Measurements from ENCODE around the gene FFAR2.

DNA sequence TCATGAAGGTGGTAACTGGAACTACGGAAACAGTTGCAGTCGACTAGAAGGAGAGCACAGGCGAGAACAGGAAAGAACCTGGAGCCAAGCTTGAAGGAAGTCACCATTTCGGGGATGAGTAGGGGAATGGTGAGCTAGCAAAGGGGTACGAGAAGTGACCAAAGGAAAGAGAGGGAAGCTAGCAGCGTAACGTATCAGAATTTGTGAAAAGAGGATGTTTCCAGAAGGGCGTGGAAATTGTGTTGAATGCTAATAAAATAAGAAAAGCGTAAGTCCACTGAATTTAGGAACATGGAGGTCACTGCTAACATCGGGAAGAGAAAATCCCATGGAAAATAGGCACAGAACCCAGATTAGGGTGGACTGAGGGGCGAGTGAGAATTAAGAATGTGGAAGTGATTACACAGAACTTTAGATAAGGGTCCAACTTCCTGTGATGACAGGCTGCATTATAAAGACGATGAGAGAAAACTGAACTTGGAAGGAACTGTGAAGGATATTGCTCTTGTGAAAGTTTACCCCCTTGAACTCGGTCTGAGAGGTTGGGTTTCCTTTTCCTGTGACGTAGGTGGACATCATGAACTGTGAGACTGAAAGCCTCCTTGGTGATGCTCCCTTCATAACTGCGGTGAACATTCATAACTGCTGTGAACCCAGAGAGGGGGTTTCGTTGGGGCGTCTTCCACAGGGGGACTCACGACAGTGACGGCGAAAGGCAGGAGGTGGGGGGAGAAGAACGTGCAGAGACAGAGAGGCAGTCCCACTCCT is 2.0 kb upstream of the FFAR2 start:
- TF ChIP-seq, protein P1, sequence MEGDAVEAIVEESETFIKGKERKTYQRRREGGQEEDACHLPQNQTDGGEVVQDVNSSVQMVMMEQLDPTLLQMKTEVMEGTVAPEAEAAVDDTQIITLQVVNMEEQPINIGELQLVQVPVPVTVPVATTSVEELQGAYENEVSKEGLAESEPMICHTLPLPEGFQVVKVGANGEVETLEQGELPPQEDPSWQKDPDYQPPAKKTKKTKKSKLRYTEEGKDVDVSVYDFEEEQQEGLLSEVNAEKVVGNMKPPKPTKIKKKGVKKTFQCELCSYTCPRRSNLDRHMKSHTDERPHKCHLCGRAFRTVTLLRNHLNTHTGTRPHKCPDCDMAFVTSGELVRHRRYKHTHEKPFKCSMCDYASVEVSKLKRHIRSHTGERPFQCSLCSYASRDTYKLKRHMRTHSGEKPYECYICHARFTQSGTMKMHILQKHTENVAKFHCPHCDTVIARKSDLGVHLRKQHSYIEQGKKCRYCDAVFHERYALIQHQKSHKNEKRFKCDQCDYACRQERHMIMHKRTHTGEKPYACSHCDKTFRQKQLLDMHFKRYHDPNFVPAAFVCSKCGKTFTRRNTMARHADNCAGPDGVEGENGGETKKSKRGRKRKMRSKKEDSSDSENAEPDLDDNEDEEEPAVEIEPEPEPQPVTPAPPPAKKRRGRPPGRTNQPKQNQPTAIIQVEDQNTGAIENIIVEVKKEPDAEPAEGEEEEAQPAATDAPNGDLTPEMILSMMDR (IDR thresholded peaks at IDR 0.05), result no peak
- TF ChIP-seq POLR2A (IDR thresholded peaks at IDR 0.05), result no peak
